GM21526 (cell line): ENCODE measurements around the gene DZIP1.
A peak's percentile ranks its signal among the peaks of the same experiment; 100 is the strongest.
"Not testable (repeated sequence)": the region's sequence is repeated elsewhere in the genome, so short reads cannot be mapped to it uniquely, and the experiment has no call there.

Source experiments
- ATAC-seq: cut with Tn5 transposase; IDR thresholded peaks from one replicate; pipeline ENCODE4 v1.9.1; 2021; ENCODE audit warnings: moderate library complexity; ENCODE audit not compliant: unreplicated experiment, low FRiP score

DZIP1 gene

DNA sequence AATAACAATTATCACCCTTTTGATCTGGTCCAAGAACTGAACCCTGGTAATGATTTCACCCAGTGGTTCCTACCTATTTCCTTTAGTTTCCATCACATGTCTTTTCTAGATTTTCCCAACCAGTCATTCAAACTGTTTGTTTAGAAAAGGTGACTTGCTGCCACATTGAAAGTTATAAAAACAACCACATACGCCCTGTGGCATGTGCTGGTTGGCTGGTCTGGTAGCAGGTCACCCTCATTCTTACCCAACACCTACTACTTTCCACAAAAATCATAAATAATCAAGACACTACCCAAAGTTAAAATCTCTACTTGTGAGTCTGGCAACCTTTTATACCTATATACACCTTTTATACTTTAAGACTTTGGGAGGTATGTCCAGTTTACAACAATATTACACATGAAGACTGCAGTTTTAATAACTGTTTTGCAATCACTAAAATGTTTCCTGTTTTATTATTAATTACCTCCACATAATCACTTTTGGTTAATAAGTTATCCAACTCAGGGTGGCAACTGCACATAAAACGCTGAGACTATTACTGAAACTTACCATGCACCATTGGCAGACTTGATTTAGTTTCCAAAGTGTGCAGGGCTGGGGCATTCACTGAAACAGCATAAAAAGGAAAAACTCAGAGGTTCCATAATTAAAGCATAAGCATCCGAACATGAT is 38.9 kb downstream of the DZIP1 start:
- no peak for ATAC-seq

DNA sequence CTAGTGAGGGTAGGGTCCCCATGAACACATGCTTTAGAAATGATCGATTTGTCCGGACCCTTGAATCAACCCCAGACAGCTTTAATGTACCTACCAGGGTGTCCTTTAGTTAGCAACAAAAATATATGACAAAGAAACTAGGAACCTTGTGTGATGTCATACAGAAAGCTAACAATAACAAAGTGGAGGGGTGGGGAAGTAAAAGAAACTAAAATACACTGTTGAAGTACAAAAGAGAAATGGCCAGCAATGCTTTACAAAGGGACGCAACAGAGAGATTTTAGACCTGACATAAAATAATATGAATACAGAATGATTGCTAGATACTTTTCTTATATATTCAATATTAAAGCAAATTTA is 40.0 kb downstream of the DZIP1 start:
- ATAC-seq: no peak

DNA sequence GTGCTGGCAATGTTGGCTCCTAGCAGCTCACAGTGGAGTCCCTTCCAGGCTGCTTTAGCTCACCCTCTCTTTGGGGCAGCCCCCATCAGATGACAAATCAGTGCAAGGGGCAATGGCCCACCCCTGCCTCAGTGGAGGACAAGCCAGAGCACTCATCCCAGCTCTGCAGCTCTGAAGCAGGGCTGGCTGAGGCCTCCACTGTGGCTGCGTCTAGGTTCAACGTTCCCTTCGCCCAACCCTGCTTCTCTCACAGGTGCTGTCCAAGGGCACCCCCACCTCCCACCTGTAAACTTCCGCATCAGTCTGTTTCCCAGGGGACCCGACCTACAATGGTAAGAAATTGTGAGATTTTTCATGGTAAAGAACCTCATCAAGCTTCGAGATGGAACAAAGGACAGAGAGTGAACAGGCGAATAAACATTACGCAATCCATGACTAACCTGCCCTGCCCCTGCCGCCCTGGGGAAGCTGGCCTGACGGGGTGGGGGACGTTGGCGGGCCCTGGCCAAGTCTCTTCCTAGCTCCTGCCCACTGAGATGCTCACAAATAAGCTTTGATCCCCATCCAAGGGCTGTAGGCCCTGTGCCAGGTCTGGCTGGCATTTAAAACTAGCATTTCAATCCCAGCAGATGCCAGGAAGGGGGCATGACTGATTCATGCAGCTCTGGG is 40.5 kb downstream of the DZIP1 start:
- ATAC-seq: no peak

- no peak for ATAC-seq
Measured at GRCh38 chr13:95601906-95602305, 42.6 kb downstream of the DZIP1 start.

- no peak for ATAC-seq
Measured at GRCh38 chr13:95601216-95601615, 43.3 kb downstream of the DZIP1 start.

DNA sequence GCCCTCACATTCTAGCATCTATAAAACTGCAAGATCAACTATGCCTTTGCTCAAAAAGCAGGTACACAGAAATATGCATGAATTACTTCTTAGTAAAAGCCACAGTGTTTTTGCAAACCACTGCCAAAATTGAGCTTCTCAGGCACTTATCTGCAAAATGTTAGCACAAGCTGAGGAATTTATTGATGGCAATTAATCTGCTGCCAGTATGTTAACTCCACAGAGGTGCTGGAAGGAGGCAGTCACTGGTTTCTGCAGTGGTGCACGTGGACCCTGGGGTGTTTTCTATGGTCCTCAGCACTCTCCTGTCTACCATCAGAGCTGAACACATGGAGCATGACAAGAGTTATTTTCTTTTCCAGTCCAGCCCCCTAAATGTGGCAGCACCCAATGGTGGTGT is 47.8 kb downstream of the DZIP1 start:
- no peak for ATAC-seq

DNA sequence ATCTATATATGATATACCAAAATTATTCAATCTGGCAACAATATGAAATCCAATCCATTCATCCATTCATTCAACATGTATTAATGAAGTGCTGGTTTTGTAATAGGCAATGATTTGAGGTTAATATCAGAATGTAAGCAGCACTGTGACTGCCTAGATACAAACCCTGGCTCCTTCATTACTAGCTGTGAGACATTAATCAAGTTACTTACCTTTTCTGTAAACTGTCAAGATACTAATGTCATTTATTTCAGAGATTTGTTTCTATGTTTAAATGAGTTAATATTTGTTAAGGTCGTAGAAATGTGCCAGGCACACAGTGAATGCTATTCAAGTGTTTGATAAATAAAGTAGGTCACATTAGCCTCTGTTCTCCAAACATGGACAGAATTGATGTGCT is 51.0 kb downstream of the DZIP1 start:
- no peak for ATAC-seq

DNA sequence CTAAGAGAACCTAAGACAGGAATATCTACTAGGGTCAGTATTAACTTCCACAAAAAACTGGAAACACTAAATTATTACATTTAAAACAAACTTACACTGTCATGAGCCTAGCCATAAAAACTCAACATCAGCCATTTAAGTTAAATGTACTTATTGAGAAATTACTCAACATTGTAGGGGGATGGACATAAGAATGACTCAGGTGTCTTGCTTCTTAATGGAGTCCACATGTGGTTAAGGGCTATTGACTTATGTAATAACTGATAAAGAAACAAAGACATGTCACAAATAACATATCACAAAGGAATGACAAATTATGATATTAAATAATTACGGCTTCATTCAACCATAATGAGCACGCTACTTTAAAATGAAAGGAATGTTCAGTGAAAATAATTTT is 55.8 kb downstream of the DZIP1 start:
- no peak for ATAC-seq

DNA sequence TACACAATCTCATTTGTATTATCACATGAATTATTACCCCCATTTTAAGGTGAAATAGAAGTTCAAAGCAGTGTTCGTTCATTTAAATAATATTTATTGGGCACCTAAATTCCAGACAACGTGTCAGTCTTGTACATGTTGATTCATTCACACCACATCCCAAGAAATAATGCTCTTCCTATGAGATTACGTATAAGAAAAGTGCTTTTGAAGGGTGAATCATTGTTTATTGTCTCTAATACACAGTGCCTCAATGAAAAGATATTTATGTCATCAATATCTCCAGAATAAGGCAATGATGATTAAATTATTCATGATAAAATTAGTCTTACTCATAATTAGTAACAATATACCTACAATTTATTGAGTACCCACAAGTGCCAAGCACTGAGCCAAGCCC is 56.4 kb downstream of the DZIP1 start:
- ATAC-seq: no peak

- no peak for ATAC-seq
Measured at GRCh38 chr13:95585867-95586266, 58.6 kb downstream of the DZIP1 start.

DNA sequence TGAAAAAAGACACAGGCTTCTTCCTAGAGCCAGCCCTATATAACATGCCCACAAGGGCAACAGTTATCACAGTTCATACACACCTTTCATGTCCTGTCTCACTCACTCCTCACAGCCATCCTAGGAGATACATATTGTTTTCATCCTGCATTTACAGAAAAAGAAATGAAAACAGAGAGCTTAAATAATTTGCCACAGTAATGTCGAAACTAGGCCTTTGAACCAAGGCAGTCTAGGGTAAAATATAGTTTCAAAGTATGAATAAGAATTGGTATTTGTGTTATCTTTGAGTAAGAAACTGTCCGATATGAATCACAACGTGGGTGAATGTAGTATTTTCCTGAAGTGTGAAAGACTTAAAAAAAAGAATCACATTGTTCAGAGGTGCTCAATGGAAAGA is 65.2 kb downstream of the DZIP1 start:
- peak; percentile 88 for ATAC-seq

DNA sequence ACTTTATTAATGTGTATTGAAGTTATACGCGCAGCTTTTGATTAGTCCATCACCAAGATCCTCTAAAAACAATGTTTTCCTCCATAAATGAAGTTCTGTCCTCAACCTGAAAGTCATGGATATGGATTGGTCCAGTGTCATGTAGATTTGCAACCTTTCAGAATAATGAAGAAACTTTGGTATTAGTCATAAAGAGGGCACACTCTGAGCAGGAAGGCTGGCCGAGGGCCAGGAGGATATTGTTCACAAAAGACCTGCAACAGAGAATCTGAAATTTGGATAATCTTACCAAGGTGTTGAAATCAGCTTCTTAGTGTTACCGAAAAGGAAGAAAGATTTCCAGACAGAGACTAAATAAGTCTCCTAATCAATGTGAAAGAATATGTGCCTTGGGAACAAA is 71.3 kb downstream of the DZIP1 start:
- ATAC-seq: no peak

DNA sequence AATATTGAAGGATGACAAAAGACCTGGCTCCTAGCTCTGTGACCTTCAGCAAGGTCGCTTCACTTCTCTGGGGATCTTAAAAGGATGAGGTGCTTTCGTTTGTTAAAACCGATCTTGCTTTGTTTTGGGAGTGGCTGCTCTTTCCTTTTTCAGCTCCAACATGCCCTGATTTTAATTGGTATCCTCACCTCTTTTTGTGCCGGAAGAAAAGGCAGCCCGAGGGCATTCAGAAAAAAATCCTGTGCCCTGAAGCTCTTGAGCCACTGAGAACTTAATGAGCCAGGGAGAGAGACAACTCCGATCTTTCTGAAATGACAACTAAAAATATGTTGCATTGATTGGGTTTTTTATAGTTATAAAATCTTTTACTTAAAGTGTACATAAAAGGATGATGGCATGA is 72.6 kb downstream of the DZIP1 start:
- no peak for ATAC-seq

- ATAC-seq: no peak
Measured at GRCh38 chr13:95570016-95570415, 74.5 kb downstream of the DZIP1 start.

DNA sequence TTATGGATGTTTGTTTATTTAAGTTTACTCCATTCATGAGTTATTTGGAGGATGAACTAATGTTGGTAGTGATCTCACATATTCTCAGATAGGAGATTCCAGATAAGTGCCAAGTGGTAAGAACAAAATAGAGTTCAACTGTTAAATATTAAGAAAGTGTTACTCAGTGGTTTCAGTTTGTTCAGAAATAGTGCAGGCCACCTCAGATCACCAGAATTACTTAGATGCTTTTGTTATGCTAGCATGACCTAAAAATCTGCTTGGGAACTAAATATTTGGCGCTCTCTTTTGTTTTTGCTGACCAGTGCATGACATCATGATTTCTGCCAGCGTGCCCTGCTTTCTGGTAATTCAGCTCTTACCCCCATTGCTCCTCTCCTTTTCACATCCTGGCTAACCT is 76.4 kb downstream of the DZIP1 start:
- no peak for ATAC-seq

DNA sequence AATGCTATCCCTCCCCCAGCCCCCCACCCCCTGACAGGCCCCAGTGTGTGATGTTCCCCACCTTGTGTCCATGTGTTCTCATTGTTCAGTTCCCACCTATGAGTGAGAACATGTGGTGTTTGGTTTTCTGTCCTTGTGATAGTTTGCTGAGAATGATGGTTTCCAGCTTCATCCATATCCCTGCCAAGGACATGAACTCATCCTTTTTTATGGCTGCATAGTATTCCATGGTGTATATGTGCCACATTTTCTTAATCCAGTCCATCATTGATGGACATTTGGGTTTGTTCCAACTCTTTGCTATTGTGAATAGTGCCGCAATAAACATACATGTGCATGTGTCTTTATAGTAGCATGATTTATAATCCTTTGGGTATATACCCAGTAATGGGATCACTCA is 78.7 kb downstream of the DZIP1 start:
- not testable (repeated sequence) for ATAC-seq

GRCh38 chr13:95564733-95565291 is 79.7 kb downstream of the DZIP1 start:
- no peak for ATAC-seq

- no peak for ATAC-seq
Measured at GRCh38 chr13:95564091-95564490, 80.4 kb downstream of the DZIP1 start.

DNA sequence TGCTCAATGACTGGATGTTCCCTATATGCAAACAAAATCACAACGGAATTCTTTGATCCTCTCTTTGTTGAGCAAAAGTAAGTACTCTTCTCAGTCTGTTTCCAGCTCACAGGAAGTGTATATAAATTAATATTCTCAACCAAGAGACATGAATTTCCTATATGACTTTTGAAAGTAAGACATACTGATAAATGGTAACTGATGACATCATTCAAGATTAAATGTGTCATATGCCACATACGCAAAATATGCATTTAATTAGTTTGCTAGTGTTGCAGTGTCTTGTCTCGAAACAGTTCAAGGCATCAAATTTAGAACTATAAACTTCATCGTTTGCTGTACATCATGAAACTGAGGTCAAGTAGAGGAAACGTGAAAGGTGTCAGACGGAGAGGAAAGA is 84.1 kb downstream of the DZIP1 start:
- no peak for ATAC-seq

- ATAC-seq: no peak
Measured at GRCh38 chr13:95559100-95559499, 85.4 kb downstream of the DZIP1 start.

- ATAC-seq: no peak
Measured at GRCh38 chr13:95557013-95557412, 87.5 kb downstream of the DZIP1 start.
